Adipocyte (in vitro differentiated cells): Measurements from ENCODE around the gene DCLK3.

Experiments used
- DNase-seq: peaks from one replicate; pipeline ENCODE4 v3.0.0-alpha.2; 2015; ENCODE audit warnings: low read depth
- H3K27me3 ChIP-seq: replicated peaks from 2 replicates; pipeline ENCODE4 v1.7.0; 2013; ENCODE audit warnings: mild to moderate bottlenecking, low read length, moderate library complexity; ENCODE audit not compliant: control insufficient read depth, insufficient read depth
- H3K36me3 ChIP-seq: 2 replicates; pipeline ENCODE4 v1.7.0; 2013; ENCODE audit warnings: low read length, mild to moderate bottlenecking, moderate library complexity; ENCODE audit not compliant: control insufficient read depth, insufficient read depth, severe bottlenecking
- H3K4me1 ChIP-seq: 2 replicates; pipeline ENCODE4 v1.7.0; 2013; ENCODE audit warnings: mild to moderate bottlenecking, low read length, moderate library complexity; ENCODE audit not compliant: control insufficient read depth, insufficient read depth
- H3K4me3 ChIP-seq: 2 replicates; pipeline ENCODE4 v1.7.0; 2013; ENCODE audit warnings: mild to moderate bottlenecking, low read length, moderate library complexity
- H3K9ac ChIP-seq: 2 replicates; pipeline ENCODE4 v1.7.0; 2013; ENCODE audit warnings: mild to moderate bottlenecking, low read length, moderate library complexity
- H3K9me3 ChIP-seq: 2 replicates; pipeline ENCODE4 v1.7.0; 2013; ENCODE audit warnings: mild to moderate bottlenecking, low read length, moderate library complexity; ENCODE audit not compliant: control insufficient read depth

Gene DCLK3

GRCh38 chr3:36705015-36705414 is 59.3 kb downstream of the DCLK3 start:
- no peak for DNase-seq

DNA sequence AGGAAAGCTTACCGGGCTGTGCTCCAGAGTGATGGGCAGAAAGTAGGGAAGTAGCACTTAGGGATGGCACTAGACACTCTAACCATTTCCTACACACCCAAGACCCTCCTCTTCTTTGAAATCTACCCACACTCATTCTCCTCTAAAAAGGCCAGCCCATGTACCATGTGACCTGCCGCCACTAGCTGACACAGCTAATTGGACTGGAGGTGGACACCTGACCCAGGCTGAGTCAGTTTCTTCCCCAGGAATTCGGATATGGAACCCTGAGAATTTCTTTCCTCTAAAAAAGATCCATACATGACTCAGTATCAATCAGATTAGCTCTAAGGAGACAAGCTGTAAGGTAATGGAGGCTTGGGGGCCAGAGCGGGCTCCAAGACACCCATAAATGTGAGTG is 60.1 kb downstream of the DCLK3 start:
- no peak for DNase-seq
- H3K4me1 ChIP-seq, result peaks cover 18% of the 10 kb centered on the region
- no peaks in the 10 kb centered on the region for H3K27me3 ChIP-seq
- no peaks in the 10 kb centered on the region for H3K36me3 ChIP-seq
- H3K9me3 ChIP-seq, result no peaks in the 10 kb centered on the region
- no peak overlapping the region for H3K9ac ChIP-seq
- H3K4me3 ChIP-seq, result no peak overlapping the region

More at GRCh38 chr3:36705015-36705414, 59.3 kb downstream of the DCLK3 start:
- H3K4me1 ChIP-seq, result peaks cover 18% of the 10 kb centered on the region
- H3K4me3 ChIP-seq, result no peak overlapping the region
- H3K9me3 ChIP-seq, result no peaks in the 10 kb centered on the region
- no peaks in the 10 kb centered on the region for H3K27me3 ChIP-seq
- no peaks in the 10 kb centered on the region for H3K36me3 ChIP-seq
- no peak overlapping the region for H3K9ac ChIP-seq

GRCh38 chr3:36701249-36701572 is 63.1 kb downstream of the DCLK3 start:
- DNase-seq, result no peak
- Histone ChIP-seq H3K9me3 (no peaks in the 10 kb centered on the region), H3K4me3 (no peak overlapping the region), H3K27me3 (no peaks in the 10 kb centered on the region), H3K4me1 (peaks cover 11% of the 10 kb centered on the region), H3K9ac (no peak overlapping the region), H3K36me3 (no peaks in the 10 kb centered on the region)

DNA sequence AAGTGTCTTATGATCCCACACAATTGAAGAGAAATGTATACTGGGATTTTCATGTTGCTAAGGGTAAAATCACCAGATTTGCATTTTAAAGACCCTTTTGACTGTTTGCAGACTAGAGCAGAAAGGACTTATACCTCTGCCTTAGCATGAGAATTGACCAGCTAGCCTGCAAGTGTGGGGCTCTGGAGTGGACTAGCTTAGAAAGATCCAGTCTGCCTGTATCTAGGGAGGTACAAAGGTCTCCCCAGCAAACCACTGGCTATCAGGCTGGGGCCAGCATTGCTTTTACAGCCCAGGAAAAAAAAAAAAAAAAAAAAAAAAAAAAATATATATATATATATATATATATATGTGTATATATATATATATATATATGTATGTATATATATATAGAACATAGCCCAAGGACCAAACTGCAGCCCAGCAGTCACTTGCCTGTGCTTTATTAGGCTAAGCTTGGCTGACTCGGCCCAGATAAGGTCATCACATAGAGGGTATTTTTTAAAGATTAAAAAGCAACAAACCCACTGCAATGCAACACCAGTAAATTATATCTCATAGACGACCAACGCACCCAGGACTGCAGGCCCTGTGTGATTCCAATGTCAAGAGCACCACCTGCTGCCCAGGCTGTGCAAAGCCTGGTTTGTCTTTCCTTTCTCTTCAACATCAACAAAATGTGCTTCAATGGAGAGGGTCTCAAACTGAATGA is 63.7 kb downstream of the DCLK3 start:
- Histone ChIP-seq H3K9ac (no peak overlapping the region), H3K4me1 (peaks cover 16% of the 10 kb centered on the region), H3K36me3 (no peaks in the 10 kb centered on the region), H3K9me3 (no peaks in the 10 kb centered on the region), H3K27me3 (no peaks in the 10 kb centered on the region), H3K4me3 (no peak overlapping the region)
- peak; percentile 88 for DNase-seq

DNA sequence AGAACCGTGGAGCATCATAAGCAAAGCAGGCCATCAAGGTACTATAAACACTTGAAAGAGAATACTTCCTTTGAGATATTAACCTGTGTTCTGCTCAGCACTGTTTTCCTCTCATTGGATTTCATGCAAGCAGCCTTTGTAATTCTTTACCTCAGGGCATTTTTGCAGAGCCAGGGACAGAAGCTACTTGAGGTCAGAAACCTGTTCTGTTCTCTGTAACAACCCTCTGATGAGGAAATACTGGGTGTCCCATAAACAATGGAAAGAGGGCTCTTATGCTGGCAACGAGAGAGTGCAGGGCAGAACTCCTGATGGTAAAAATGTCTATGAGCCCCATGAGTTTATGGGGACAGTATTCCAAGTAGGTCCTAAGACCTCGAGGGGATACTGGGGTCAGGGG is 66.0 kb downstream of the DCLK3 start:
- H3K36me3 ChIP-seq, result no peaks in the 10 kb centered on the region
- peaks cover 3% of the 10 kb centered on the region for H3K9me3 ChIP-seq
- no peak for DNase-seq
- no peak overlapping the region for H3K9ac ChIP-seq
- no peak overlapping the region for H3K4me3 ChIP-seq
- peaks cover 25% of the 10 kb centered on the region for H3K4me1 ChIP-seq
- no peaks in the 10 kb centered on the region for H3K27me3 ChIP-seq

- Histone ChIP-seq H3K27me3 (no peaks in the 10 kb centered on the region), H3K9me3 (peaks cover 8% of the 10 kb centered on the region), H3K4me1 (peaks cover 25% of the 10 kb centered on the region), H3K36me3 (no peaks in the 10 kb centered on the region), H3K9ac (no peak overlapping the region), H3K4me3 (no peak overlapping the region)
- no peak for DNase-seq
These were observed 66.9 kb downstream of the DCLK3 start for GRCh38 chr3:36697229-36698001.

DNA sequence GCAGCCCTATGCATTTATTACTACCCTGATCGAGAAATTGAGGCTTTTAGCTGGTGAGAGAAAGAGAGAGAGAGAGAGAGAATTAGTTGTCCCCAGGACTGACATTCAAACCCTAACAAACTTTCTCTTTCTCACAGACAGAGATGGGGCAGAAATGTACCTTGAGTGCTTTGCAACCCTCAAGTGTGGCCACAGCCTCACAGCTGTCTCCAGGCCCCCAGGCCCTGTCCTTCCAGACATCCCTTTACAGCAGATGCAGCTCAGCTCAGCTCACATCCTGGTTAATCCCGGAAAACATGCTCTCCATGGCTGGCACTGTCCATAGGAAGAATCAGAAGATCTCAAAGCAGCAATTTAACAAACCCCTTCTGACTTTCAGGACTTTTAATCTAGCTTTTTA is 67.6 kb downstream of the DCLK3 start:
- H3K9ac ChIP-seq, result no peak overlapping the region
- H3K9me3 ChIP-seq, result peaks cover 8% of the 10 kb centered on the region
- H3K4me3 ChIP-seq, result no peak overlapping the region
- H3K27me3 ChIP-seq, result no peaks in the 10 kb centered on the region
- H3K4me1 ChIP-seq, result peaks cover 21% of the 10 kb centered on the region
- H3K36me3 ChIP-seq, result no peaks in the 10 kb centered on the region
- no peak for DNase-seq

- Histone ChIP-seq H3K27me3 (no peaks in the 10 kb centered on the region), H3K4me1 (peaks cover 14% of the 10 kb centered on the region), H3K9me3 (peaks cover 8% of the 10 kb centered on the region), H3K9ac (no peak overlapping the region), H3K4me3 (no peak overlapping the region), H3K36me3 (no peaks in the 10 kb centered on the region)
- DNase-seq, result peak; percentile 21
These were observed 68.6 kb downstream of the DCLK3 start for GRCh38 chr3:36695769-36696137.

DNA sequence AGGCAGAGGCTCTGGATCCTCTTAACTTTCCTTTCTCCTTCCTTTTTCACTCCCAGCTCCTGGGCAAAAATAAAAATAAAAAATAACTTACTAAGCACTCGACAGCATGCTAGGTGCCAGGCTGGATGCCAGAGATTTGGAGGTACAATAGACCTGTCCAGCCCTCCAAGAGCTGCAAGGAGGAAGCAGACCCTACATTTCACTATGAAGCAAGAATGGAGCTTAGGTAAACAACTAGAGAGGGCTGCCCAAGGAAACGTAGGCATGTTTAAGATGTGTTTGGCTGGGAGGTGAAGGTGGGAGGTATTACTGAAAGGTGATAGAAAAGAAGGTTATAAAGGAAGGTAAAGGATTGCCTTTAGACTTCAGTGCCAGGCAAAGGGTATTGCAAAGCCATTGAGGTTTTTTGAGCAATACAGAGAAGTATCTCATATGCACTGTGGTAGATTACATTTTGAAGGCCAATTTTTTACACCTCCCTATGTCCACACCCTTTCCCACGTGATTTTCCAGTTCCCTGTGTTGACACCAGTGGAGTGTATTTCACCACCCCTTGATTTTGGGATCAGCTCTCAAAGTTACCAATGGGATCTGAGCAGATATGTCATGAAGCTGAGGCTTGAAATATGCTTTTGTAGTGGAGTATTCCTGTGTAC is 69.1 kb downstream of the DCLK3 start:
- H3K9ac ChIP-seq, result no peak overlapping the region

GRCh38 chr3:36693670-36694069 is 70.7 kb downstream of the DCLK3 start:
- H3K4me3 ChIP-seq, result no peak overlapping the region
- H3K9me3 ChIP-seq, result peaks cover 8% of the 10 kb centered on the region
- no peaks in the 10 kb centered on the region for H3K36me3 ChIP-seq
- DNase-seq, result no peak
- no peaks in the 10 kb centered on the region for H3K27me3 ChIP-seq
- H3K9ac ChIP-seq, result no peak overlapping the region
- peaks cover 14% of the 10 kb centered on the region for H3K4me1 ChIP-seq

More for the DNA sequence above, 69.1 kb downstream of the DCLK3 start:
- Histone ChIP-seq H3K27me3 (no peaks in the 10 kb centered on the region), H3K4me1 (peaks cover 14% of the 10 kb centered on the region), H3K36me3 (no peaks in the 10 kb centered on the region), H3K4me3 (no peak overlapping the region), H3K9me3 (peaks cover 8% of the 10 kb centered on the region)
- no peak for DNase-seq

DNA sequence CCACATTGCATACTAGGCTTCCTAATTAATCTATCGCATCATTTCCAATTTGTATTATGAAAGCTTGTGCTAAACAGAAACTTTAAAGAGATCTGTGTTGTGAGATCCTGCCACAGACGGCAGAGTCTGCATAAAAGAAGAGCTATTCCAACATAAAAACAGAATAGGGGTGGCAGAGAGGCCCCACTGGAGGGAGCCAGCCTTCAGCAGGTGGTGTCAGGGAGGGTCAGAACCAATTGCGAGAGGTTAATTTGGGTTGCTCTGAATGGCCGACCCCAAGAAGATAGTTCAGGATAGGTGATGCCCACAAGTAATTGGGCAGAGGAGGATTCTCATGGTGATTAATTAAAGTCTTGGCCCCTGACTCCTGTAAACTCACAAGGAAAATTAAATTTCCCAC is 74.8 kb downstream of the DCLK3 start:
- H3K36me3 ChIP-seq, result no peaks in the 10 kb centered on the region
- no peaks in the 10 kb centered on the region for H3K27me3 ChIP-seq
- peaks cover 8% of the 10 kb centered on the region for H3K9me3 ChIP-seq
- no peak for DNase-seq
- no peak overlapping the region for H3K9ac ChIP-seq
- no peak overlapping the region for H3K4me3 ChIP-seq
- H3K4me1 ChIP-seq, result no peaks in the 10 kb centered on the region
